GM21529 (cell line): Measurements from ENCODE around the gene VPS39.

Experiments
- ATAC-seq: cut with Tn5 transposase; IDR thresholded peaks from one replicate; pipeline ENCODE4 v1.9.1; 2021; ENCODE audit not compliant: unreplicated experiment

Gene VPS39

DNA sequence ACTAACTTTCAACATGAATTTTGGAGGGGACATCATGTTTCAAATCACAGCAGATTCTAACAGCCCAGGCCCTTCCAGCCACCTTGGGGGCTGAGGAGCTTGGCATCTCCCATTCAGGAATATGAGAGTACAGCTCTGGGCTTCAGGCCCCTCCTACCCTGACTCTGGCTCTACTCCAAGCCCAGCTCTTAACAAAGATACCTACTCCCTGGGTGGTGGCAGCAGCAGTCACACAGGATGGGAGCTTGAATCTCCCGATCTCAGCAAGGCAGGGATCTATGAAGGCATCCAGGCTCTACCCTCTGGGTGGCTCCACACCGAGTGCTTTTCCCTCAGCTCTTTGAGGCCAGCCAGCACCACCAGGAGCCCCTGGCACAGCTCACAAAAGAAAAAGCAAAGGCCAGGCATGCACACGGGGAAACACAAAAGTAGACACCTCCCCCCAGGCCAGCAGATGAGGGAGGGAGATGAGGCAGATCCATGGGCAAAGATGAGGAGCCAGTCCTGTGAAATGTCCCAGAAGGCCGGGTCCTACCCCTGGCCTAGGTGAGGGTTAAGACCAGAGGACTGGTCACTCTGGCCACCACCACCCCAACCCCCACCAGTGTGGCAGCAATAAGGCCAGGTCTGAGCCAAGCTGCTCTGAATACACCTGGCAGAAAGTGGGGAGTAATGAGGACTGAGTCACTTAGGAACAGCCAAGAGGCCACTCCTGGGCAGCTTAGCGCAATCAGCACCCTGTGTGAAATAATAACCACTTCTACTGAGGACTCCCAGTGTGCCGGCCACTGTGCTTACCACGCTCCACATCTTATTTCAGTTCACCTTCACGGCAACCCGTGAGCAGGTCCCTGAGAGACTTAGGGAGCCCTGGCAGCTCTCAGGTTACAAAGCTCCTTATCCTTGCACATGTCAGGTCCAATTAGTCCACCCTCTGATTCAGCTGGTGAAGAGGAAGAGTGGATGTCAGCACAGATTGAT is 76.0 kb downstream of the VPS39 start:
- ATAC-seq, result no peak

GRCh38 chr15:42131006-42131405 is 77.1 kb downstream of the VPS39 start:
- ATAC-seq, result no peak

GRCh38 chr15:42130246-42130986 is 77.7 kb downstream of the VPS39 start:
- no peak for ATAC-seq

DNA sequence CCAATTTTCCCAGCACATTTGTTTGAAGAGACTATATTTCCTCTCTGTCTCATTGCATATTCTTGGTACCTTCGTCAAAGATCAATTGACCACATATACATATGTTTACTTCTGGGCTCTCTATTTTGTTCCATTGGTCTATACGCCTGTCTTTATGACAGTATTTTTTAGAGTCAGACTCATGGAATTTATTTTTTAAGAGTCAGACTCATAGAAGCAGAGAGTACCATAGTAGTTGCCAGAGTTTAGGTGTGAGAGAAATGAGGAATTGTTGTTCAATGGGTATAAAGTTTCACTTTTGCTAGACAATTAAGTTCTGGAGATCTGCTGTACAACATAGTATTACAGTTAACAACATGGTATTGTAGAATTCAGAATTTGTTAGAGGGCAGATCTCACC is 78.7 kb downstream of the VPS39 start:
- no peak for ATAC-seq

- ATAC-seq, result no peak
Observed at GRCh38 chr15:42128476-42128875, 79.6 kb downstream of the VPS39 start.

DNA sequence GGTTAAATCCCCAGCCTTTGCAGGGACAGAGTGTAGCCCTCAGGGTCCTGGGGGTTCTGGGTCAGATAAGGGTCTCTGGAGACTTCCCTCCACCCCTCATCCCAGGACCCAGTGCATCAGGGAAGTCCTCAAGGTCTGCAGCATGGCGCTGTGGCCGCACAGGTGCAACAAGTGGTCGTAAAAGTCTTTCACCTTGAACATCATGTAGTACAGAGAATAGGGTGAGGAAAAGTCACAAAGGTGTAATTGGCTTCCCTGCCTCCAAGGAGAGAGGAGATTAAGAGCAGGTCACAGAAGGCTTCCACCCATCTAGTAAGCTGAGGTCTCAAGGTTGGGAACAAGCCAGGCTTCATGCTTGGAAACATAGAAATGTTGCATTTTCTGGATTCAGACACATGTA is 84.6 kb downstream of the VPS39 start:
- ATAC-seq, result no peak

DNA sequence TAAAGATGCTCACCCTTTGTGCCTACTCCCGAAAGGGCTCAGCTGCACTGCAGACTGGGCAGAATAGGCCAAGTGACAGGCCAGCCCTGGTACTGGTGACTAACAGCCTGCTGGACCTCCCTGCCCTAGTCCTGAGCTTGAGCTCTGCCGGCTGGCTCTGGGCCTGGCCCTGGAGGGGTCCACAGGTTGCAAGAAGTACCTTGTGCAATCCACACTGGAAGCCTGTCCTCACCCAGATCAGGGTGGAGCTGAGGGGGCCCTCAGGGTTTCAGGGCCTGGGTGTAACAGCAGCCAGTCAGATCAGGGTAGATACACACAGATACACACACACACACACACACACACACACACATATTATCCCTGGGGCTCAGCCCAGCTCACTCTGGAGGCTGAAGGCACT is 86.4 kb downstream of the VPS39 start:
- no peak for ATAC-seq

- ATAC-seq, result no peak
Observed at GRCh38 chr15:42121021-42121420, 87.1 kb downstream of the VPS39 start.

GRCh38 chr15:42120285-42120684 is 87.8 kb downstream of the VPS39 start:
- no peak for ATAC-seq

- ATAC-seq, result no peak
Observed at GRCh38 chr15:42119446-42119760, 88.7 kb downstream of the VPS39 start.

DNA sequence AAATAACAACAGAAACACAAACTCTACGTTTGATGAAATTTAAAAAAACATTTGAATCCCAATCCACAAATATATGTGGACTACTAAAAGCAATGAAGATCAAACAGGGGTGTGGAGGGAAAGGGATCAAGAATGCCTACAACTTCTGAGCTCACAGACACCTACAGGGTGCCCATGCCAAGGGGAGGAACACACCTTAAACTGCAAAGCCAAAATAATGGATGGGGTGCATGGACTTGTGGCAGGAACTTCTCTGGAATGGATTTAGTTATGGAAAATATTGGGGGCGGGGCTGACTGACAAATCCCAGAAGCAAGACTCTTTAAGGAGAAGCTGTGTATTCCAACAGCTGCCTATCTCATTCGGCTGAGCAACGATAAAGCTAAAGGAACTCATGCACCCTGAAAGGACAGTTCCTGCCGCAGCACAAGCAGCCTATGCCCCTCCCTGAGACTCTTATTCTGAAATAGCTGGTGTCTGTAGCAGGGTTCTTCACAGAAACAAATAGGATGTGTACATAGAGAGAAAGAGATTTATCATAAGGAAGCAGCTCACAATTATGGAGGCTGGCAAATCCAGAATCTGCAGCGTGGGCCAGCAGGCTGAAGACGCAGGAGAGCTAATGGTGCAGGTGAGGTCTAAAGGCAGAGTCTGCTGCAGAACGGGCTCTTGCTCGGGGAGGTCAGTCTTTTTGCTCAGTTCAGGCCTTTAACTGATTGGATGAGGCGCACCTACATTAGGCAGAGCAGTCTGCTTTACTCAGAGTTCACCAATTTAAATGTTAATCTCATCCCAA is 89.3 kb downstream of the VPS39 start:
- no peak for ATAC-seq

DNA sequence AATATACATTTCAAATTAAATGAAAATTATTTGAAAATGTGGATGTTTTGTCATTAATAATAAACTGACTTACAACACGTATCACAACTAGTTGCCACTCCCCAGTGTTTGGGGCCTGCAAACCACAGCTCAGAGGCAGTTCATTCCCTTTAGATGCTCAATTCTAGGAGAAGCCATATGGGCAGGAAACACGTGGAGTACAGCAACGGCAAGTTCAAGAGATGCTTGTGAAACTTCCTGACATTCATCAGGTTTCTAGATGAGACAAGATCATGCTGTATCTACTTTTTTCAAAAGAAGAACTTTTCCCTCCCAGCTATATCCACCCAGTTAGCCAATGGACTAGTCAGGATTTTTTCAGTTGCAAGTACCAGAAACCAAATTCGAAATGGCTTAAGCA is 96.2 kb downstream of the VPS39 start:
- no peak for ATAC-seq

GRCh38 chr15:42110367-42110766 is 97.7 kb downstream of the VPS39 start:
- ATAC-seq, result no peak

GRCh38 chr15:42108806-42109205 is 99.3 kb downstream of the VPS39 start:
- no peak for ATAC-seq
